ENCODE data around the gene TMEM213.

The TMEM213 gene

GRCh38 chr7:138835087-138835486 lies 37.3 kb downstream of the TMEM213 start:
- Histone ChIP-seq H3K9me3 (ENCODE audit: control extremely low read depth in 1 of 5, control insufficient read depth in 4 of 5, insufficient read depth in 2 of 5, low read depth in 1 of 5, low read length in 4 of 5) (no peaks in the 10 kb centered on the region), H3K36me3 (ENCODE audit: control insufficient read depth in 4 of 4, insufficient read depth in 4 of 4, low read length in 3 of 4) (peaks cover 2 to 17% (median 11%) of the 10 kb centered on the region in 4 experiments), H3K27me3 (replicated peaks in 2 of 5; ENCODE audit: control insufficient read depth in 4 of 5, insufficient read depth in 5 of 5, low read length in 4 of 5) (no peaks in the 10 kb centered on the region), H3K4me3 (ENCODE audit: control insufficient read depth in 1 of 7, extremely low read depth in 1 of 7, insufficient read depth in 4 of 7, low read depth in 2 of 7, low read length in 6 of 7) (no peak overlapping the region), H3K27ac (ENCODE audit: insufficient read depth in 1 of 2, low read depth in 1 of 2, low read length in 2 of 2, poor library complexity in 1 of 2, severe bottlenecking in 2 of 2) (no peak overlapping the region), H3K4me1 (ENCODE audit: control extremely low read depth in 1 of 4, control insufficient read depth in 4 of 4, insufficient read depth in 4 of 4, low read length in 3 of 4) (no peaks in the 10 kb centered on the region)
- peak in 2 of 3 donors; percentile 2 to 35 for DNase-seq
- WGBS (ENCODE audit: insufficient coverage): 98% methylated on average over 6 of the region's 11 CpGs
- POLR2A ChIA-PET: no interaction called here
- CTCF ChIA-PET: no interaction called here

DNA sequence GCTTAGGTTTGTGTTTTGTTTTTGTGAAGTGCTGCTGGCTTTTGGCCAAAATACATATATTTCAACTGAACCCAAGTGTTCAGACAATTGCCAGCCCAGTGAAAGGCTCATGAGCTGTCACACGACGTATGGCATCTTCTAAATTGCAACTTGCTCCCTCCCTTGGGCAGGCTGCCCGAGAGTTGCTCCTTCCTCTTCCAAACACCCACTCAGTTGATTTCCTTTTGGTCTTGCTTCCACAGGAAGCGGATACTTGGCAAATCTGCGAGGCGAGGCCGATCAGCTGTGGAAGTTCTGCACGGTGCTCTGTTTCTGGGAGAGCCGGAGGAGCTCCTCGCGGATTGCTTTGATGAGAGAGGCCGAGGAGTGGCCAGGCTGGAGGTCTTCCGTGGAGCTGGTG lies 39.8 kb downstream of the TMEM213 start:
- 93% methylated on average over 13 of the region's 13 CpGs for WGBS (ENCODE audit: insufficient coverage)
- H3K4me1 ChIP-seq (ENCODE audit: control extremely low read depth in 1 of 4, control insufficient read depth in 4 of 4, insufficient read depth in 4 of 4, low read length in 3 of 4): peaks cover 0 to 6% (median 6%) of the 10 kb centered on the region in 4 experiments
- DNase-seq: no peak
- H3K27me3 ChIP-seq (replicated peaks in 2 of 5; ENCODE audit: control insufficient read depth in 4 of 5, insufficient read depth in 5 of 5, low read length in 4 of 5): no peaks in the 10 kb centered on the region
- H3K27ac ChIP-seq (ENCODE audit: insufficient read depth in 1 of 2, low read depth in 1 of 2, low read length in 2 of 2, poor library complexity in 1 of 2, severe bottlenecking in 2 of 2): no peak overlapping the region
- peaks cover 2 to 17% (median 11%) of the 10 kb centered on the region in 4 experiments for H3K36me3 ChIP-seq (ENCODE audit: control insufficient read depth in 4 of 4, insufficient read depth in 4 of 4, low read length in 3 of 4)
- CTCF ChIA-PET: interaction anchor here (1.2 to 1.5 kb wide), 2 partner anchors 13 to 20 kb away, joined by 3 read pairs; no protein-coding TSS in a partner anchor
- H3K4me3 ChIP-seq (ENCODE audit: control insufficient read depth in 1 of 7, extremely low read depth in 1 of 7, insufficient read depth in 4 of 7, low read depth in 2 of 7, low read length in 6 of 7): no peak overlapping the region
- no peaks in the 10 kb centered on the region for H3K9me3 ChIP-seq (ENCODE audit: control extremely low read depth in 1 of 5, control insufficient read depth in 4 of 5, insufficient read depth in 2 of 5, low read depth in 1 of 5, low read length in 4 of 5)
- POLR2A ChIA-PET: no interaction called here

GRCh38 chr7:138838166-138838565 lies 40.4 kb downstream of the TMEM213 start:
- ChIA-PET POLR2A (no interaction called here), CTCF (interaction anchor here (1.2 to 1.5 kb wide), 2 partner anchors 12 to 20 kb away, joined by 3 read pairs; no protein-coding TSS in a partner anchor)
- H3K36me3 ChIP-seq (ENCODE audit: control insufficient read depth in 4 of 4, insufficient read depth in 4 of 4, low read length in 3 of 4): peaks cover 2 to 17% (median 11%) of the 10 kb centered on the region in 4 experiments
- no peak overlapping the region for H3K27ac ChIP-seq (ENCODE audit: insufficient read depth in 1 of 2, low read depth in 1 of 2, low read length in 2 of 2, poor library complexity in 1 of 2, severe bottlenecking in 2 of 2)
- 99% methylated on average over 8 of the region's 9 CpGs for WGBS (ENCODE audit: insufficient coverage)
- no peak for DNase-seq
- H3K9me3 ChIP-seq (ENCODE audit: control extremely low read depth in 1 of 5, control insufficient read depth in 4 of 5, insufficient read depth in 2 of 5, low read depth in 1 of 5, low read length in 4 of 5): no peaks in the 10 kb centered on the region
- H3K4me1 ChIP-seq (ENCODE audit: control extremely low read depth in 1 of 4, control insufficient read depth in 4 of 4, insufficient read depth in 4 of 4, low read length in 3 of 4): peaks cover 0 to 6% (median 6%) of the 10 kb centered on the region in 4 experiments
- H3K4me3 ChIP-seq (ENCODE audit: control insufficient read depth in 1 of 7, extremely low read depth in 1 of 7, insufficient read depth in 4 of 7, low read depth in 2 of 7, low read length in 6 of 7): no peak overlapping the region
- no peaks in the 10 kb centered on the region for H3K27me3 ChIP-seq (replicated peaks in 2 of 5; ENCODE audit: control insufficient read depth in 4 of 5, insufficient read depth in 5 of 5, low read length in 4 of 5)

DNA sequence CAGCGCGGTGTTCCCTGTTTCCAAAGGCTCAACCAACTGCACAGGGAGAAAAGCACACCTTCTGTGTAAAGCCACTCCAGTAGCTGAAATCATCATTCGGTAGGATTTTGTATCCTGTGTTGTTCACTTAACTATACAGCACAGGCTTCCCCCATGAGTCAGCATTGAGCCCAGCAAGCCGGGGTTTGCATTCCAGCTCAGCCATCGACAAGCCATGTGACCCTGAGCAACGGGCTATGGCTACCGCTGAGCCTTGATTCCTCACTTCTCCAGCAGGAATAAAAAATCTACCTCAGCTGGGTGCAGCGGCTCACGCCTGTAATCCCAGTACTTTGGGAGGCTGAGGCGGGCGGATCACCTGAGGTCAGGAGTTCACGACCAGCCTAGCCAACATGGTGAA lies 44.3 kb downstream of the TMEM213 start:
- Histone ChIP-seq H3K9me3 (ENCODE audit: control extremely low read depth in 1 of 5, control insufficient read depth in 4 of 5, insufficient read depth in 2 of 5, low read depth in 1 of 5, low read length in 4 of 5) (no peaks in the 10 kb centered on the region), H3K27me3 (replicated peaks in 2 of 5; ENCODE audit: control insufficient read depth in 4 of 5, insufficient read depth in 5 of 5, low read length in 4 of 5) (no peaks in the 10 kb centered on the region), H3K27ac (ENCODE audit: insufficient read depth in 1 of 2, low read depth in 1 of 2, low read length in 2 of 2, poor library complexity in 1 of 2, severe bottlenecking in 2 of 2) (no peak overlapping the region), H3K4me1 (ENCODE audit: control extremely low read depth in 1 of 4, control insufficient read depth in 4 of 4, insufficient read depth in 4 of 4, low read length in 3 of 4) (peaks cover 0 to 6% (median 6%) of the 10 kb centered on the region in 4 experiments), H3K4me3 (ENCODE audit: control insufficient read depth in 1 of 7, extremely low read depth in 1 of 7, insufficient read depth in 4 of 7, low read depth in 2 of 7, low read length in 6 of 7) (peak overlapping the region in 1 of 7 experiments; percentile 61), H3K36me3 (ENCODE audit: control insufficient read depth in 4 of 4, insufficient read depth in 4 of 4, low read length in 3 of 4) (peaks cover 2 to 10% (median 7%) of the 10 kb centered on the region in 4 experiments)
- ChIA-PET CTCF (no interaction called here), POLR2A (interaction anchor here (0.6 kb wide), 1 partner anchor 216 kb away, joined by 3 read pairs; no protein-coding TSS in a partner anchor)
- 29% methylated on average over 11 of the region's 12 CpGs for WGBS (ENCODE audit: insufficient coverage)
- peak; percentile 59 to 90 (median 83) for DNase-seq

DNA sequence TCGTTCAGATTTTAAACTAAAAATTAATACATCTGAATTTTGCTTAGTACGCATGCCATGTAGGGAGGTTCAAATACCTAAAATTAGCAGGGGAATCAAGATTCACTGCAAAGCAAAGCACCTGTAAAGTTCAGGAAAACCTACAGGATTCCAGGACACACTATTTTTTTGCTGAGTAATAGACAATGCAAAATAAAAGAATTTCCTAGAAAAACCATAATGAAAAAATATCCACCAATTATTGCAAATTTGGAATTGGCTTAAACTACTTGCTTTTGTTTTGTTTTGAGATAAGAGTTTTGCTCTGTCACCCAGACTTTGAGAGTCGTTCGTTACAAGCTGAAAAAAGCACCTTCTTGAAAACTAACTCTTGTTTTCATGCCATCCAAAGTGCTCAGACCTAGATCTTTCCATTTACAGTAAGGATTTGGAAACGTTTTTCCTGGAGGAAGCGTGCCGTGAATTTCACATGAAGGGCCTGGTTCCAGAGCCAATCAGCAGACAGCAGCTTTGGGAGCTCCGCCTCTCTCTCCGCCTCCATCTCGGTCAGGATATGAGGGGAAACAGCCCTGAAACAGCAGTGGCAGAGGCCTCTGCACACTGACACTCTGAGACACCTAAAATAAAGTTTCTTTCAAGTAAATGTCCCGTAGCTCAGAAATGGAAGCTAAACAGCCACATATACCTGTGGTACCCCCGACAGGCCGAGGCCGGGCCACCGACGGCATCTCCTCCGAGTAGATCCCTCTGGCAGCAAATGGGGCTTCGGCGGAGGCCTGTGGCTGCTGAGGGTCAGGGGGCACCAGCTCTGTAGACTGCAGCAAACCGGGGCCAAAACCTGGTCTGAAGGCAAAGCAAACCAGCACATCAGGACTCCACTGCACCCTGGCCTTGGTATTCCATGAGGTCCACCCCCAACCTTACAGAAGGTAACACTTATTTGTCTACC lies 46.1 kb downstream of the TMEM213 start:
- DNase-seq: peak in 1 of 3 donors; percentile 19
- 93% methylated on average over 16 of the region's 20 CpGs for WGBS (ENCODE audit: insufficient coverage)
- H3K27me3 ChIP-seq (replicated peaks in 2 of 5; ENCODE audit: control insufficient read depth in 4 of 5, insufficient read depth in 5 of 5, low read length in 4 of 5): no peaks in the 10 kb centered on the region
- H3K4me1 ChIP-seq (ENCODE audit: control extremely low read depth in 1 of 4, control insufficient read depth in 4 of 4, insufficient read depth in 4 of 4, low read length in 3 of 4): peaks cover 0 to 6% (median 6%) of the 10 kb centered on the region in 4 experiments
- no peak overlapping the region for H3K4me3 ChIP-seq (ENCODE audit: control insufficient read depth in 1 of 7, extremely low read depth in 1 of 7, insufficient read depth in 4 of 7, low read depth in 2 of 7, low read length in 6 of 7)
- H3K27ac ChIP-seq (ENCODE audit: insufficient read depth in 1 of 2, low read depth in 1 of 2, low read length in 2 of 2, poor library complexity in 1 of 2, severe bottlenecking in 2 of 2): no peak overlapping the region
- POLR2A ChIA-PET: no interaction called here
- peaks cover 0 to 3% (median 2%) of the 10 kb centered on the region in 4 experiments for H3K36me3 ChIP-seq (ENCODE audit: control insufficient read depth in 4 of 4, insufficient read depth in 4 of 4, low read length in 3 of 4)
- no peaks in the 10 kb centered on the region for H3K9me3 ChIP-seq (ENCODE audit: control extremely low read depth in 1 of 5, control insufficient read depth in 4 of 5, insufficient read depth in 2 of 5, low read depth in 1 of 5, low read length in 4 of 5)
- CTCF ChIA-PET: no interaction called here

- H3K36me3 ChIP-seq (ENCODE audit: control insufficient read depth in 4 of 4, insufficient read depth in 4 of 4, low read length in 3 of 4): peaks cover 0 to 15% (median under 1%) of the 10 kb centered on the region in 4 experiments
Measured at GRCh38 chr7:138845711-138846110, 47.9 kb downstream of the TMEM213 start.

More at GRCh38 chr7:138845711-138846110, 47.9 kb downstream of the TMEM213 start:
- peaks cover 0 to 4% (median 0%) of the 10 kb centered on the region in 5 experiments for H3K9me3 ChIP-seq (ENCODE audit: control extremely low read depth in 1 of 5, control insufficient read depth in 4 of 5, insufficient read depth in 2 of 5, low read depth in 1 of 5, low read length in 4 of 5)
- 31% methylated on average over 2 of the region's 2 CpGs for WGBS (ENCODE audit: insufficient coverage)
- H3K27me3 ChIP-seq (replicated peaks in 2 of 5; ENCODE audit: control insufficient read depth in 4 of 5, insufficient read depth in 5 of 5, low read length in 4 of 5): no peaks in the 10 kb centered on the region
- H3K4me3 ChIP-seq (ENCODE audit: control insufficient read depth in 1 of 7, extremely low read depth in 1 of 7, insufficient read depth in 4 of 7, low read depth in 2 of 7, low read length in 6 of 7): no peak overlapping the region
- ChIA-PET CTCF (interaction anchor here (0.8 kb wide), 1 partner anchor 489 kb away, joined by 3 read pairs; no protein-coding TSS in a partner anchor), POLR2A (no interaction called here)
- H3K27ac ChIP-seq (ENCODE audit: insufficient read depth in 1 of 2, low read depth in 1 of 2, low read length in 2 of 2, poor library complexity in 1 of 2, severe bottlenecking in 2 of 2): no peak overlapping the region
- H3K4me1 ChIP-seq (ENCODE audit: control extremely low read depth in 1 of 4, control insufficient read depth in 4 of 4, insufficient read depth in 4 of 4, low read length in 3 of 4): peaks cover 0 to 6% (median 6%) of the 10 kb centered on the region in 4 experiments
- DNase-seq: no peak

All from common myeloid progenitor, CD34-positive (primary cell).